GM10266 (cell line): ENCODE results near the gene CCDC200.
A peak's percentile ranks its signal among the peaks of the same experiment; 100 is the strongest.

Experiments
- DNase-seq: peaks from one replicate; pipeline ENCODE4 v3.0.0; 2012; ENCODE audit errors: extremely low spot score
- CTCF ChIP-seq: IDR thresholded peaks from 2 replicates; pipeline ENCODE4 v1.5.1; 2012; ENCODE audit warnings: mild to moderate bottlenecking, low read depth; ENCODE audit not compliant: control insufficient read depth, insufficient read depth; ENCODE audit errors: missing control alignments

CCDC200 gene

GRCh38 chr17:43216369-43216761 is 12.1 kb downstream of the CCDC200 start:
- DNase-seq, result no peak
- TF ChIP-seq CTCF, result no peak

- DNase-seq, result no peak
- no peak for TF ChIP-seq CTCF
These were observed 13.1 kb downstream of the CCDC200 start for GRCh38 chr17:43215341-43215740.

GRCh38 chr17:43213545-43213944 is 14.9 kb downstream of the CCDC200 start:
- no peak for TF ChIP-seq CTCF

GRCh38 chr17:43212641-43213490 is 15.6 kb downstream of the CCDC200 start:
- peak; percentile 22 for DNase-seq

More at GRCh38 chr17:43213545-43213944, 14.9 kb downstream of the CCDC200 start:
- DNase-seq, result no peak

GRCh38 chr17:43211480-43212402 is 16.7 kb downstream of the CCDC200 start, which contains the start of gene TMEM106A:
Gene TMEM106A (plus strand): TSS chr17:43211875. CDS start chr17:43213042, 1,167 bp downstream.
- peak; percentile 90 for DNase-seq
- TF ChIP-seq CTCF, result peak; percentile 33

More at GRCh38 chr17:43212641-43213490, 15.6 kb downstream of the CCDC200 start:
- TF ChIP-seq CTCF, result no peak

- no peak for TF ChIP-seq CTCF
- no peak for DNase-seq
These were observed 17.3 kb downstream of the CCDC200 start for GRCh38 chr17:43211123-43211479.
